HepG2 (cell line): ENCODE results near the gene SLC22A23. TPM values are rescaled to one million over a fixed set of nuclear protein-coding genes. Genes with fewer than 3 reads are reported as not detected.
A peak's percentile ranks its signal among the peaks of the same experiment; 100 is the strongest.

Experiments
- ARHGAP35 ChIP-seq: sonication (generic); formaldehyde crosslinking; IDR thresholded peaks from 2 replicates; pipeline ENCODE4 v1.9.0; 2022; ENCODE audit warnings: mild to moderate bottlenecking, inconsistent platforms, moderate library complexity, missing genetic modification reagents, borderline replicate concordance
- ATAD3A ChIP-seq: sonication (generic); formaldehyde crosslinking; IDR thresholded peaks from 2 replicates; pipeline ENCODE4 v1.4.0; 2020; ENCODE audit warnings: missing genetic modification reagents
- ERF ChIP-seq: IDR thresholded peaks from 2 replicates; pipeline ENCODE4 v1.6.1; 2018; ENCODE audit warnings: missing biosample characterization, missing genetic modification reagents
- ESRRA ChIP-seq: sonication (generic); formaldehyde crosslinking; IDR thresholded peaks from 2 replicates; pipeline ENCODE4 v1.5.1; 2020; ENCODE audit warnings: mild to moderate bottlenecking, low read depth, missing genetic modification reagents
- FOXA1 ChIP-seq, 2 experiments: fragments of 450-650 bp in 1 of 2; sonication (generic) in 1 of 2; formaldehyde crosslinking in 1 of 2; IDR thresholded peaks; 2 replicates each; pipeline versions ENCODE4 v1.4.0 to v1.6.1; 2016 to 2020; ENCODE audit warnings: missing genetic modification reagents in 1 of 2
- JARID2 ChIP-seq: sonication (generic); formaldehyde crosslinking; IDR thresholded peaks from 2 replicates; pipeline ENCODE4 v1.8.1; 2023; ENCODE audit warnings: missing genetic modification reagents, inconsistent platforms; ENCODE audit not compliant: insufficient replicate concordance
- KDM5B ChIP-seq: sonication (generic); formaldehyde crosslinking; IDR thresholded peaks from 2 replicates; pipeline ENCODE4 v1.4.0; 2020; ENCODE audit warnings: missing genetic modification reagents, mild to moderate bottlenecking, borderline replicate concordance
- MED1 ChIP-seq: sonication (generic); formaldehyde crosslinking; IDR thresholded peaks from 2 replicates; pipeline ENCODE4 v1.4.0; 2020; ENCODE audit warnings: missing genetic modification reagents
- NCOA5 ChIP-seq: sonication (generic); formaldehyde crosslinking; IDR thresholded peaks from 2 replicates; pipeline ENCODE4 v1.4.0; 2020; ENCODE audit warnings: missing genetic modification reagents
- NFYB ChIP-seq: sonication (generic); formaldehyde crosslinking; IDR thresholded peaks from 2 replicates; pipeline ENCODE4 v1.4.0; 2020; ENCODE audit warnings: missing genetic modification reagents
- PTBP1 ChIP-seq: fragments of 200-400 bp; formaldehyde crosslinking; IDR thresholded peaks from 2 replicates; pipeline ENCODE4 v1.6.1; 2018; ENCODE audit warnings: low read length, low read depth; ENCODE audit not compliant: poor library complexity, severe bottlenecking
- RAD21 ChIP-seq: fragments of 450-650 bp; formaldehyde crosslinking; IDR thresholded peaks from 2 replicates; pipeline ENCODE4 v1.5.0; 2020; ENCODE audit warnings: mild to moderate bottlenecking
- RFXANK ChIP-seq: IDR thresholded peaks from 2 replicates; pipeline ENCODE4 v1.6.1; 2016
- SALL1 ChIP-seq: sonication (generic); formaldehyde crosslinking; IDR thresholded peaks from 2 replicates; pipeline ENCODE4 v1.8.0; 2022; ENCODE audit warnings: mild to moderate bottlenecking, missing genetic modification reagents
- SMARCE1 ChIP-seq: fragments of 450-650 bp; IDR thresholded peaks from 2 replicates; pipeline ENCODE4 v1.6.1; 2017; ENCODE audit warnings: borderline replicate concordance
- SOX5 ChIP-seq: IDR thresholded peaks from 2 replicates; pipeline ENCODE4 v1.6.1; 2016; ENCODE audit warnings: borderline replicate concordance
- SP140L ChIP-seq: sonication (generic); formaldehyde crosslinking; IDR thresholded peaks from 2 replicates; pipeline ENCODE4 v1.4.0; 2020; ENCODE audit warnings: missing genetic modification reagents, borderline replicate concordance
- TCF7 ChIP-seq: sonication (generic); IDR thresholded peaks from 2 replicates; pipeline ENCODE4 v1.6.1; 2016; ENCODE audit warnings: antibody characterized with exemption, low read depth
- ZBTB7B ChIP-seq: sonication (generic); formaldehyde crosslinking; IDR thresholded peaks from 2 replicates; pipeline ENCODE4 v1.4.0; 2020; ENCODE audit warnings: missing genetic modification reagents
- ZNF17 ChIP-seq: sonication (generic); formaldehyde crosslinking; IDR thresholded peaks from 2 replicates; pipeline ENCODE4 v1.5.0; 2020; ENCODE audit warnings: mild to moderate bottlenecking, missing genetic modification reagents
- ZNF296 ChIP-seq: sonication (generic); formaldehyde crosslinking; conservative IDR thresholded peaks from 2 replicates; pipeline ENCODE4 v1.5.0; 2020; ENCODE audit warnings: mild to moderate bottlenecking, missing genetic modification reagents
- ZNF382 ChIP-seq: sonication (generic); formaldehyde crosslinking; IDR thresholded peaks from 2 replicates; pipeline ENCODE4 v1.5.0; 2020; ENCODE audit warnings: missing genetic modification reagents, mild to moderate bottlenecking, borderline replicate concordance
- ZNF557 ChIP-seq: sonication (generic); formaldehyde crosslinking; IDR thresholded peaks from 2 replicates; pipeline ENCODE4 v1.4.0; 2020; ENCODE audit warnings: missing genetic modification reagents
- ZNF75D ChIP-seq: sonication (generic); formaldehyde crosslinking; IDR thresholded peaks from 2 replicates; pipeline ENCODE4 v1.8.1; 2023; ENCODE audit warnings: missing genetic modification reagents, mild to moderate bottlenecking, borderline replicate concordance
- ZNF775 ChIP-seq: sonication (generic); formaldehyde crosslinking; IDR thresholded peaks from 2 replicates; pipeline ENCODE4 v1.4.0; 2020; ENCODE audit warnings: missing genetic modification reagents, mild to moderate bottlenecking, moderate library complexity, borderline replicate concordance
- ZZZ3 ChIP-seq: sonication (generic); formaldehyde crosslinking; IDR thresholded peaks from 2 replicates; pipeline ENCODE4 v1.4.0; 2020; ENCODE audit warnings: missing genetic modification reagents, mild to moderate bottlenecking, borderline replicate concordance
- polyA plus RNA-seq, 8 experiments: library from polyadenylated mRNA; depleted of rRNA in 3 of 8; stranded (reverse) in 7 of 8; unstranded in 1 of 8; fragments of >200 nt; fragmentation: Illumina TruSeq in 4 of 8; extraction: Trizol in 4 of 8; gene quantifications; 2 replicates each; pipeline versions ENCODE4 v1.2.1 to v1.2.3, GENCODE V29; 2011 to 2016; ENCODE audit warnings: low read depth in 4 of 8, missing spikeins in 1 of 8, mixed read lengths in 1 of 8; ENCODE audit not compliant: insufficient read depth in 1 of 8
- total RNA-seq, 5 experiments: library from RNA; depleted of rRNA; stranded (reverse); fragments of >200 nt; fragmentation: Illumina TruSeq; extraction: Trizol; gene quantifications; 2 replicates each; pipeline ENCODE4 v1.2.3, GENCODE V29; 2016; ENCODE audit warnings: low read depth in 1 of 5
- TF ChIP-seq, protein P1 (sequence below): sonication (generic); formaldehyde crosslinking; IDR thresholded peaks from 2 replicates; pipeline ENCODE4 v1.4.0; 2020; ENCODE audit warnings: mild to moderate bottlenecking, low read depth, missing genetic modification reagents
- TF ChIP-seq, protein P2 (sequence below): sonication (generic); formaldehyde crosslinking; IDR thresholded peaks from 2 replicates; pipeline ENCODE4 v1.4.0; 2020; ENCODE audit warnings: missing genetic modification reagents

SLC22A23 gene
- total and polyA plus RNA-seq, 2 of the 13 experiments (the other 11 are each of a cell fraction or from before 2014, with no cell fraction given), result 11.8 to 17.5 TPM

DNA sequence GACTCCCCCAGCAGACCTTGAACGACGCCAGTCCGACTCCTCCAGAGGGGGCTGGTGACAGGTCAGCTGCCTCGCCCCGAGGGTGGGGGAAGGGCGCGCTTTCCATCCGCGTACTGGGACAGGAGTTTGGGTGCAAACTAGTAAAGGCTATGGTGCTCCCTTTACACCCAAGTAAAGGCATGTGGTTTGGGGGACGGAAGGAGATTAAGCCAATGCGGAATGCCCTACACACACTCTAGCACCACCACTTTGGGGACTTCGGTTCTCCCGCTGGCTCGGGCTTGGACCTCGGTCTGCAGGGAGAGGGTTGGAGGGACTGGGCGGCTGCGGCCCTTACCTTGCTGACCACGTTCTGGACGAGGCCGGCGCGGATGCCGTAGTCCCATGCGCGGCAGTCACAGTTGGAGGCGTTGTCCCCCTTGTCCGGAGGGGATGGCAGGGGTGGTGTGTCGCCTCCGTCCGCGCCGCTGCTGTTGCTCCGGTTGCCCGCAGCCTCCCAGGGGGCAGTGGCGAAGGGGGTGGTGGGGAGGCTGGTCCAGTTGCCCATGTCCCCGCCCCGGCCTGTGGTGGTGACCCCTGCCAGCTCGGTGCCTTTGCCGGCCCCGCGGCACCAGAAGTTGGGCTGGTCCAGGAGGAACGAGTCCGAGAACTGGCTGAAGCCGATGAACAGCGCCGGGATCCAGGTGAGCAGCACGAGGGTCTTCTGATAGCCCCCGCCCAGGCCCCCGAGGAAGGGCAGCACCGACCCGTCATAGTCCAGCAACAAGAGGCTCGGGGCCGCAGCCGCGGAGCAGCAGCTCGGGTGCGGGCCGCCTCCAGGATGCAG is 1.1 kb downstream of the SLC22A23 start (continued):
- TF ChIP-seq ZZZ3 (CRISPR knock-in tag) (no peak), ZNF775 (CRISPR knock-in tag) (no peak), ERF (CRISPR knock-in tag) (no peak), PTBP1 (no peak), RAD21 (no peak), ZBTB7B (CRISPR knock-in tag) (no peak), ESRRA (peak; percentile 28; the same call in 1 of the 2 replicates), KDM5B (CRISPR knock-in tag) (peak; percentile 21; the same call in 1 of the 2 replicates), NCOA5 (CRISPR knock-in tag) (no peak), JARID2 (CRISPR knock-in tag) (no peak), ATAD3A (no peak), ZNF557 (CRISPR knock-in tag) (no peak), SOX5 (CRISPR knock-in tag) (no peak), FOXA1 (IDR thresholded peaks at IDR 0.05) (no peak), FOXA1 (CRISPR knock-in tag; IDR thresholded peaks at IDR 0.05) (no peak), NFYB (no peak), ARHGAP35 (0 out of 2 replicates have a peak, but pooled peaks have one; percentile 54), ZNF75D (no peak), ZNF296 (0 out of 2 replicates have a peak, but pooled peaks have one; percentile 23), SALL1 (CRISPR knock-in tag) (peak; percentile 22; the same call in 1 of the 2 replicates), SP140L (no peak), SMARCE1 (no peak), ZNF17 (no peak), MED1 (CRISPR knock-in tag) (no peak), RFXANK (CRISPR knock-in tag) (no peak), ZNF382 (no peak), TCF7 (no peak)
- TF ChIP-seq, protein P1, sequence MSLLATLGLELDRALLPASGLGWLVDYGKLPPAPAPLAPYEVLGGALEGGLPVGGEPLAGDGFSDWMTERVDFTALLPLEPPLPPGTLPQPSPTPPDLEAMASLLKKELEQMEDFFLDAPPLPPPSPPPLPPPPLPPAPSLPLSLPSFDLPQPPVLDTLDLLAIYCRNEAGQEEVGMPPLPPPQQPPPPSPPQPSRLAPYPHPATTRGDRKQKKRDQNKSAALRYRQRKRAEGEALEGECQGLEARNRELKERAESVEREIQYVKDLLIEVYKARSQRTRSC (CRISPR knock-in tag), result no peak
- TF ChIP-seq, protein P2, sequence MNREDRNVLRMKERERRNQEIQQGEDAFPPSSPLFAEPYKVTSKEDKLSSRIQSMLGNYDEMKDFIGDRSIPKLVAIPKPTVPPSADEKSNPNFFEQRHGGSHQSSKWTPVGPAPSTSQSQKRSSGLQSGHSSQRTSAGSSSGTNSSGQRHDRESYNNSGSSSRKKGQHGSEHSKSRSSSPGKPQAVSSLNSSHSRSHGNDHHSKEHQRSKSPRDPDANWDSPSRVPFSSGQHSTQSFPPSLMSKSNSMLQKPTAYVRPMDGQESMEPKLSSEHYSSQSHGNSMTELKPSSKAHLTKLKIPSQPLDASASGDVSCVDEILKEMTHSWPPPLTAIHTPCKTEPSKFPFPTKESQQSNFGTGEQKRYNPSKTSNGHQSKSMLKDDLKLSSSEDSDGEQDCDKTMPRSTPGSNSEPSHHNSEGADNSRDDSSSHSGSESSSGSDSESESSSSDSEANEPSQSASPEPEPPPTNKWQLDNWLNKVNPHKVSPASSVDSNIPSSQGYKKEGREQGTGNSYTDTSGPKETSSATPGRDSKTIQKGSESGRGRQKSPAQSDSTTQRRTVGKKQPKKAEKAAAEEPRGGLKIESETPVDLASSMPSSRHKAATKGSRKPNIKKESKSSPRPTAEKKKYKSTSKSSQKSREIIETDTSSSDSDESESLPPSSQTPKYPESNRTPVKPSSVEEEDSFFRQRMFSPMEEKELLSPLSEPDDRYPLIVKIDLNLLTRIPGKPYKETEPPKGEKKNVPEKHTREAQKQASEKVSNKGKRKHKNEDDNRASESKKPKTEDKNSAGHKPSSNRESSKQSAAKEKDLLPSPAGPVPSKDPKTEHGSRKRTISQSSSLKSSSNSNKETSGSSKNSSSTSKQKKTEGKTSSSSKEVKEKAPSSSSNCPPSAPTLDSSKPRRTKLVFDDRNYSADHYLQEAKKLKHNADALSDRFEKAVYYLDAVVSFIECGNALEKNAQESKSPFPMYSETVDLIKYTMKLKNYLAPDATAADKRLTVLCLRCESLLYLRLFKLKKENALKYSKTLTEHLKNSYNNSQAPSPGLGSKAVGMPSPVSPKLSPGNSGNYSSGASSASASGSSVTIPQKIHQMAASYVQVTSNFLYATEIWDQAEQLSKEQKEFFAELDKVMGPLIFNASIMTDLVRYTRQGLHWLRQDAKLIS (CRISPR knock-in tag), result no peak
